ENCODE results near the gene GREB1L.
"Not testable (repeated sequence)": the region's sequence is repeated elsewhere in the genome, so short reads cannot be mapped to it uniquely, and the experiment has no call there.

The GREB1L gene

GRCh38 chr18:21298351-21298750, 56.3 kb downstream of the GREB1L start:
- no peak for DNase-seq (ENCODE audit: insufficient read length, low spot score)
- FAIRE-seq = no peak
- no peak for TF ChIP-seq POLR2A (IDR thresholded peaks at IDR 0.05; ENCODE audit: low read depth, low read length)
- no peak for TF ChIP-seq PAX5 (IDR thresholded peaks at IDR 0.05; ENCODE audit: insufficient read depth, low read length, severe bottlenecking)
- no peak for TF ChIP-seq POLR2AphosphoS5 (IDR thresholded peaks at IDR 0.05; ENCODE audit: low read depth, low read length)
- no peak for TF ChIP-seq SPI1 (IDR thresholded peaks at IDR 0.05; ENCODE audit: low read depth, low read length)
- no peak for TF ChIP-seq TAF1 (IDR thresholded peaks at IDR 0.05; ENCODE audit: low read depth, low read length)
- TF ChIP-seq POU2F2 (IDR thresholded peaks at IDR 0.05; ENCODE audit: low read depth, low read length) = no peak

GRCh38 chr18:21300035-21300907, 58.2 kb downstream of the GREB1L start:
- TF ChIP-seq POU2F2 (IDR thresholded peaks at IDR 0.05; ENCODE audit: low read depth, low read length) = no peak
- no peak for DNase-seq (ENCODE audit: insufficient read length, low spot score)
- no peak for FAIRE-seq

- no peak for FAIRE-seq
- no peak for TF ChIP-seq POLR2AphosphoS5 (IDR thresholded peaks at IDR 0.05; ENCODE audit: low read depth, low read length)
- no peak for DNase-seq (ENCODE audit: insufficient read length, low spot score)
These were observed 58.8 kb downstream of the GREB1L start for GRCh38 chr18:21300908-21301200.

- TF ChIP-seq POLR2AphosphoS5 (IDR thresholded peaks at IDR 0.05; ENCODE audit: low read depth, low read length) (no peak), POLR2A (IDR thresholded peaks at IDR 0.05; ENCODE audit: low read depth, low read length) (no peak), PAX5 (IDR thresholded peaks at IDR 0.05; ENCODE audit: insufficient read depth, low read length, severe bottlenecking) (no peak), TAF1 (IDR thresholded peaks at IDR 0.05; ENCODE audit: low read depth, low read length) (no peak), SPI1 (IDR thresholded peaks at IDR 0.05; ENCODE audit: low read depth, low read length) (no peak), POU2F2 (IDR thresholded peaks at IDR 0.05; ENCODE audit: low read depth, low read length) (no peak)
- DNase-seq (ENCODE audit: insufficient read length, low spot score) = no peak
- FAIRE-seq = no peak
These were observed 61.4 kb downstream of the GREB1L start for GRCh38 chr18:21303445-21303844.

GRCh38 chr18:21303895-21304294, 61.9 kb downstream of the GREB1L start:
- DNase-seq (ENCODE audit: insufficient read length, low spot score) (no peak), FAIRE-seq (no peak)
- TF ChIP-seq PAX5 (IDR thresholded peaks at IDR 0.05; ENCODE audit: insufficient read depth, low read length, severe bottlenecking) = no peak
- no peak for TF ChIP-seq SPI1 (IDR thresholded peaks at IDR 0.05; ENCODE audit: low read depth, low read length)
- no peak for TF ChIP-seq TAF1 (IDR thresholded peaks at IDR 0.05; ENCODE audit: low read depth, low read length)
- TF ChIP-seq POLR2A (IDR thresholded peaks at IDR 0.05; ENCODE audit: low read depth, low read length) = no peak
- no peak for TF ChIP-seq POU2F2 (IDR thresholded peaks at IDR 0.05; ENCODE audit: low read depth, low read length)
- no peak for TF ChIP-seq POLR2AphosphoS5 (IDR thresholded peaks at IDR 0.05; ENCODE audit: low read depth, low read length)

- FAIRE-seq (no peak), DNase-seq (ENCODE audit: insufficient read length, low spot score) (no peak)
- TF ChIP-seq SPI1 (IDR thresholded peaks at IDR 0.05; ENCODE audit: low read depth, low read length) = no peak
- no peak for TF ChIP-seq TAF1 (IDR thresholded peaks at IDR 0.05; ENCODE audit: low read depth, low read length)
- TF ChIP-seq POLR2AphosphoS5 (IDR thresholded peaks at IDR 0.05; ENCODE audit: low read depth, low read length) = no peak
- no peak for TF ChIP-seq POLR2A (IDR thresholded peaks at IDR 0.05; ENCODE audit: low read depth, low read length)
- no peak for TF ChIP-seq POU2F2 (IDR thresholded peaks at IDR 0.05; ENCODE audit: low read depth, low read length)
- no peak for TF ChIP-seq PAX5 (IDR thresholded peaks at IDR 0.05; ENCODE audit: insufficient read depth, low read length, severe bottlenecking)
These were observed 63.6 kb downstream of the GREB1L start for GRCh38 chr18:21305621-21306020.

- DNase-seq (ENCODE audit: insufficient read length, low spot score) (no peak), FAIRE-seq (no peak)
- no peak for TF ChIP-seq SPI1 (IDR thresholded peaks at IDR 0.05; ENCODE audit: low read depth, low read length)
- TF ChIP-seq POLR2AphosphoS5 (IDR thresholded peaks at IDR 0.05; ENCODE audit: low read depth, low read length) = no peak
- no peak for TF ChIP-seq POLR2A (IDR thresholded peaks at IDR 0.05; ENCODE audit: low read depth, low read length)
- no peak for TF ChIP-seq POU2F2 (IDR thresholded peaks at IDR 0.05; ENCODE audit: low read depth, low read length)
- no peak for TF ChIP-seq TAF1 (IDR thresholded peaks at IDR 0.05; ENCODE audit: low read depth, low read length)
- no peak for TF ChIP-seq PAX5 (IDR thresholded peaks at IDR 0.05; ENCODE audit: insufficient read depth, low read length, severe bottlenecking)
These were observed 64.3 kb downstream of the GREB1L start for GRCh38 chr18:21306368-21306767.

GRCh38 chr18:21307578-21307977, 65.5 kb downstream of the GREB1L start:
- TF ChIP-seq PAX5 (IDR thresholded peaks at IDR 0.05; ENCODE audit: insufficient read depth, low read length, severe bottlenecking) (no peak), POLR2A (IDR thresholded peaks at IDR 0.05; ENCODE audit: low read depth, low read length) (no peak), SPI1 (IDR thresholded peaks at IDR 0.05; ENCODE audit: low read depth, low read length) (no peak), TAF1 (IDR thresholded peaks at IDR 0.05; ENCODE audit: low read depth, low read length) (no peak), POLR2AphosphoS5 (IDR thresholded peaks at IDR 0.05; ENCODE audit: low read depth, low read length) (no peak), POU2F2 (IDR thresholded peaks at IDR 0.05; ENCODE audit: low read depth, low read length) (no peak)
- FAIRE-seq (no peak), DNase-seq (ENCODE audit: insufficient read length, low spot score) (no peak)

GRCh38 chr18:21309248-21309647, 67.2 kb downstream of the GREB1L start:
- no peak for DNase-seq (ENCODE audit: insufficient read length, low spot score)
- TF ChIP-seq TAF1 (IDR thresholded peaks at IDR 0.05; ENCODE audit: low read depth, low read length) (no peak), POU2F2 (IDR thresholded peaks at IDR 0.05; ENCODE audit: low read depth, low read length) (no peak), SPI1 (IDR thresholded peaks at IDR 0.05; ENCODE audit: low read depth, low read length) (no peak), POLR2AphosphoS5 (IDR thresholded peaks at IDR 0.05; ENCODE audit: low read depth, low read length) (no peak), POLR2A (IDR thresholded peaks at IDR 0.05; ENCODE audit: low read depth, low read length) (no peak), PAX5 (IDR thresholded peaks at IDR 0.05; ENCODE audit: insufficient read depth, low read length, severe bottlenecking) (no peak)
- FAIRE-seq = no peak

- DNase-seq (ENCODE audit: insufficient read length, low spot score); FAIRE-seq: not testable (repeated sequence)
These were observed 69.9 kb downstream of the GREB1L start for GRCh38 chr18:21311980-21312379.
